Heart right ventricle (tissue), 16 donors: Measurements from ENCODE around the gene ARHGEF16. TPM values are rescaled to one million over a fixed set of nuclear protein-coding genes. Genes with fewer than 3 reads are reported as not detected.

Experiments used
- ATAC-seq, 8 donors: fragments of 200-7000 bp; cut with Tn5 transposase; one replicate each; pipeline ENCODE4 v1.9.1; 2020; ENCODE audit warnings: mild to moderate bottlenecking in 8 of 8, moderate library complexity in 8 of 8, moderate number of reproducible peaks in 1 of 8
- DNase-seq, 2 donors: peaks; one replicate each; pipeline ENCODE4 v3.0.0-alpha.2; 2020
- H3K27ac ChIP-seq, 10 donors: fragments of 200-600 bp; sonication (generic) in 2 of 10; one replicate each; pipeline versions ENCODE4 v1.5.0 to v1.8.0; 2020 to 2022; ENCODE audit warnings: mild to moderate bottlenecking in 3 of 10
- H3K27me3 ChIP-seq, 7 donors: fragments of 200-600 bp; one replicate each; pipeline ENCODE4 v1.8.0; 2021 to 2022; ENCODE audit warnings: mild to moderate bottlenecking in 2 of 7
- H3K36me3 ChIP-seq, 9 donors: fragments of 200-600 bp; sonication (generic) in 1 of 9; one replicate each; pipeline versions ENCODE4 v1.5.0 to v1.8.0; 2020 to 2022; ENCODE audit warnings: mild to moderate bottlenecking in 2 of 9
- H3K4me1 ChIP-seq, 9 donors: fragments of 200-600 bp; sonication (generic) in 1 of 9; one replicate each; pipeline versions ENCODE4 v1.5.0 to v1.8.0; 2020 to 2022; ENCODE audit warnings: mild to moderate bottlenecking in 4 of 9
- H3K4me3 ChIP-seq, 10 donors: fragments of 200-600 bp; sonication (generic) in 2 of 10; one replicate each; pipeline versions ENCODE4 v1.5.0 to v1.8.0; 2020 to 2022; ENCODE audit warnings: mild to moderate bottlenecking in 7 of 10, moderate library complexity in 2 of 10
- H3K9me3 ChIP-seq, 11 donors: fragments of 200-600 bp in 10 of 11; sonication (generic) in 2 of 11; one replicate each; pipeline versions ENCODE4 v1.5.0 to v1.8.0; 2013 to 2022; ENCODE audit warnings: mild to moderate bottlenecking in 2 of 11, control low read depth in 1 of 11, moderate library complexity in 1 of 11
- WGBS, 2 donors: extraction: QIAGEN DNeasy Blood & Tissue Kit; methylation state at CpG; one replicate each; pipeline ENCODE4 v1.1.7; 2013; ENCODE audit warnings: inconsistent platforms in 1 of 2; 5-methylcytosine and 5-hydroxymethylcytosine counted together
- intact Hi-C, 10 donors: fragments of 100-400 bp; cut with DNase I; formaldehyde crosslinking; loops; one replicate each; pipeline versions ENCODE4 v1.11.1 to v1.14.2; 2022
- polyA plus RNA-seq, 2 donors: library from polyadenylated mRNA; stranded (reverse); fragments of 200-250 nt; gene quantifications; one replicate each; pipeline ENCODE4 v1.2.3, GENCODE V29; 2013
- total RNA-seq, 10 donors: library from RNA; stranded (reverse); fragmentation: NEBNext Ultra II Directional in 3 of 10; extraction: Animal tissue kit (Norgen Biotek cat#: 25700) in 3 of 10; gene quantifications; one replicate each; pipeline versions ENCODE4 v1.2.1 to v1.2.4, GENCODE V29; 2021 to 2023
- TF ChIP-seq, protein P1 (sequence below), 9 donors: fragments of 200-600 bp; sonication (generic) in 2 of 9; IDR thresholded peaks; one replicate each; pipeline versions ENCODE4 v1.5.0 to v1.8.0; 2021 to 2022; ENCODE audit warnings: antibody characterized with exemption in 9 of 9, mild to moderate bottlenecking in 5 of 9, moderate library complexity in 1 of 9
- donor health status: Arrhythmogenic right ventricular cardiomyopathy.
- donor health status: ischemic (EF 13 %, LVEDD 7.1; RV severe dilation, severe dysfunction).
- donor health status: healthy with polysubstance abuse.
- donor health status: DM: no; HTN: yes; CAD: no.
- donor health status: DM: no; HTN: no; CAD: no.
- donor health status: ischemic (EF 25% LVEDD 6.9; RV normal size, moderate dysfunction).
- donor health status: ischemic (EF 25% LVEDD 5.7; RV mildly dilated, moderate dysfunction).
- donor health status: healthy.
- donor health status: DM: yes; HTN: yes; CAD: no.
- donor health status: Ischemic cardiomyopathy.
- donor health status: ischemic (EF 35%, LVEDD 5.7; RV mildly dilated, moderate dysfunction).
- donor health status: nonischemic (EF 11% LVEDD 7.7; RV severe dilation, severe dysfunction).
- donor health status: DM: yes; HTN: yes; CAD: no.
- donor health status: PGD.
- donor health status: ischemic (EF 29% LVEDD 5.4; RV normal size, mild dysfunction).
- donor health status: nonischemic (EF 23%, LVEDD 6.1; RV moderate dilation, normal function).

ARHGEF16 gene
- total and polyA plus RNA-seq, 12 donors = 0.17 to 1.1 (median 0.40) TPM

DNA sequence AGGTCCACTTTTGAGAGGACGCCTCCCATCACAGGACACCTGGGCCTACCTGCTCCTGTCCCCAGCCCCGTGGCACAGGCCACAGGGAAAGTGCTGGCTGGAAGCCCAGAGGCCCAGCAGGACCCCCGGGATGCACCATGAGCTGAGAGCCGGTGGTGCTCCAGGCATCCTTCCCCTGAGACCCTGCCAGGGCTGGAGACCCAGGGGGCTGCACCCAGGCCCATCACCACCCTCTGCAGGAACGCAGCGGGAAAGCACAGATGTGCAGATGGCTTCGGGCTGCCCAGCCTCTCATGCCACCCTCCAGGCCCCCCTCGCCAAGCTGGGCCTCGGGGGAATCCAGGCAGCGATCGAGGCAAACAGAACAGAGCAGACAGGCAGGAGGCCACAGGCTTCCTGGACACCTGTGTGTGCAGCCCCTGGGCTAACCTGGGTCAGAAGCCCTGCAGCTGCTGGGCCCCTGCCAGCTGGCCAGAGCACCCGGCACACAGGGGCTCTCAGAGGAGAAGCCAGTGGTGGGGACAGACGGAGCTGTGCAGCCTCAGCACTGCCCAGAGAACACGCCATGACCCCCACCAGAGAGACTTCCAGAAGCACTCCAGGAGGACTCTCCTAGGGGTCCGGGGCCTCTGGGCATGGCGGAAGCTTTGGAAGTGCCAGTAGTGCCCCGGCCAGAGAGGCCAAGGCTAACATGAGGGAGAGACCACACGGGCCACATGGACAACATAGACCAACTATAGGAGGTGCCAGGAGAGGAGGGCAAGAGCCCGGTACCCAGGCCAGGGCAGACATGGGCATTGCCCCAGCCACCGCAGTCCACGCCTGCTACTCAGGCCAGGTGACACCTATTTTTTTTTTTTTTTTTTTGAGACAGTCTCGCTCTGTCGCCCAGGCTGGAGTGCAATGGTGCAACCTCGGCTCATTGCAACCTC, 71.4 kb downstream of the ARHGEF16 start:
- WGBS, 2 donors = 82 to 86% methylated on average over 24 of the region's 24 CpGs
- Histone ChIP-seq H3K36me3 (no peaks in the 10 kb centered on the region), H3K4me3 (no peak overlapping the region), H3K27ac (no peak overlapping the region), H3K27me3 (no peaks in the 10 kb centered on the region), H3K4me1 (peaks cover 15 to 32% (median 21%) of the 10 kb centered on the region in 9 donors), H3K9me3 (no peaks in the 10 kb centered on the region)
- TF ChIP-seq, protein P1, sequence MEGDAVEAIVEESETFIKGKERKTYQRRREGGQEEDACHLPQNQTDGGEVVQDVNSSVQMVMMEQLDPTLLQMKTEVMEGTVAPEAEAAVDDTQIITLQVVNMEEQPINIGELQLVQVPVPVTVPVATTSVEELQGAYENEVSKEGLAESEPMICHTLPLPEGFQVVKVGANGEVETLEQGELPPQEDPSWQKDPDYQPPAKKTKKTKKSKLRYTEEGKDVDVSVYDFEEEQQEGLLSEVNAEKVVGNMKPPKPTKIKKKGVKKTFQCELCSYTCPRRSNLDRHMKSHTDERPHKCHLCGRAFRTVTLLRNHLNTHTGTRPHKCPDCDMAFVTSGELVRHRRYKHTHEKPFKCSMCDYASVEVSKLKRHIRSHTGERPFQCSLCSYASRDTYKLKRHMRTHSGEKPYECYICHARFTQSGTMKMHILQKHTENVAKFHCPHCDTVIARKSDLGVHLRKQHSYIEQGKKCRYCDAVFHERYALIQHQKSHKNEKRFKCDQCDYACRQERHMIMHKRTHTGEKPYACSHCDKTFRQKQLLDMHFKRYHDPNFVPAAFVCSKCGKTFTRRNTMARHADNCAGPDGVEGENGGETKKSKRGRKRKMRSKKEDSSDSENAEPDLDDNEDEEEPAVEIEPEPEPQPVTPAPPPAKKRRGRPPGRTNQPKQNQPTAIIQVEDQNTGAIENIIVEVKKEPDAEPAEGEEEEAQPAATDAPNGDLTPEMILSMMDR (IDR thresholded peaks at IDR 0.05) = no peak
- ATAC-seq = no peak
- no peak for DNase-seq
- intact Hi-C loops = no loop called here

DNA sequence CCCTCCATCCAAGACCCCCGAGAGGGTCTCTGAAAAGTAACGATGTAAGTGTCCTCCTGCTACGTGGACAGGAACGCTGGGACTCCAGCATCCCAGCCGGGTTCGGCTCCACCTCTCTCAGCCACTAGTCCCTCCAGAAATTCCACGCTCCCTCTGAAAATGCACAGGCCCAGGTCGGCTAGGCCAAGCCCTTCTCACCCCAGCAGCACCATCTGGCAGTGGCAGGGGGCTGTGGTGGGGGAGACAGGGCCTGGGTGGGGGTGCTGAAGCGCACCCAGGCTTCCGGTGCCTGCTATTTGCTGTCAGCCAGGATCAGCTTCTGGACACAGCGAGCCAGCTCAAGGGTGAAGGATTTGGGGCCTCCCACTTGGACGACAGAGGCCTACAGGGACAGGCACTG, 73.3 kb downstream of the ARHGEF16 start:
- Histone ChIP-seq H3K9me3 (no peaks in the 10 kb centered on the region), H3K4me3 (no peak overlapping the region), H3K4me1 (peaks cover 15 to 32% (median 27%) of the 10 kb centered on the region in 9 donors), H3K27me3 (no peaks in the 10 kb centered on the region), H3K27ac (no peak overlapping the region), H3K36me3 (no peaks in the 10 kb centered on the region)
- DNase-seq (no peak), ATAC-seq (no peak)
- WGBS, 2 donors = 83 to 86% methylated on average over 12 of the region's 12 CpGs
- intact Hi-C loops = no loop called here
- TF ChIP-seq, protein P1 (IDR thresholded peaks at IDR 0.05) = no peak

DNA sequence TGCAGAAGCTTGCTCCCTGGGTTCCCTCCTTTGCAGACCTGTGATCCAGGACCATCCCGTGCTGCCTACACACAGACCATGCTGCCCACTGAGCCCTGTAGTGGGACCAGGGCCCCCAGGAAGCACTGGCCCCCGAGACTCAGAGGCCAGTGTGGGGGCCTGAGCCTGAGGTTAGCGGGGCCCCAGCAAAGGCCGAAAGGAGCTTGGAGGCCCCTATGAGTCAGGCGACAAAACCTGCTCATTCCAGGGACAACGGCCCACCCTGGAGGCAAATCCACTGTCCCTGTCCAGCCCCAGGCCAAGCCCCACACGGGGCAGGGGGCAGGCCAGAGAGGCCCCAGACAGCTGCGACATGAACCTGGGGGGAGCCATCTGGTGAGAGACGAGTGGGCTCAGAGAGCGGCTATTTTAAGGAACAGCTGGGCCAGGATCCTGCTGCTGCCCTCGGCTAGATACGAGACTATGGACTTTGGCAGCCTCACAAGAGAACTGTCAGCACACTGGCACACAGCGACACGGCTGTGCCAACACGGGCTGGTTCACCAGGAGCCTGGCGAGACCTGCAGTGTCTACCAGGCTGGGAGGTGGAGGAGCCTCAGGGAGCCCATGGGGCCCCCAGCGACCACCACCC, 74.7 kb downstream of the ARHGEF16 start:
- peak overlapping the region in 2 of 10 donors; percentile 67 to 69 for H3K4me3 ChIP-seq
- ATAC-seq (peak; percentile 25 to 88 (median 82)), DNase-seq (peak; percentile 74 to 80)
- intact Hi-C loops = no loop called here
- peaks cover 15 to 32% (median 27%) of the 10 kb centered on the region in 9 donors for H3K4me1 ChIP-seq
- WGBS, 2 donors = 38 to 52% methylated on average over 17 of the region's 17 CpGs
- no peaks in the 10 kb centered on the region for H3K9me3 ChIP-seq
- H3K27me3 ChIP-seq = no peaks in the 10 kb centered on the region
- no peaks in the 10 kb centered on the region for H3K36me3 ChIP-seq
- TF ChIP-seq, protein P1 (IDR thresholded peaks at IDR 0.05) = no peak
- peak overlapping the region in 9 of 10 donors; percentile 28 to 81 (median 77) for H3K27ac ChIP-seq

DNA sequence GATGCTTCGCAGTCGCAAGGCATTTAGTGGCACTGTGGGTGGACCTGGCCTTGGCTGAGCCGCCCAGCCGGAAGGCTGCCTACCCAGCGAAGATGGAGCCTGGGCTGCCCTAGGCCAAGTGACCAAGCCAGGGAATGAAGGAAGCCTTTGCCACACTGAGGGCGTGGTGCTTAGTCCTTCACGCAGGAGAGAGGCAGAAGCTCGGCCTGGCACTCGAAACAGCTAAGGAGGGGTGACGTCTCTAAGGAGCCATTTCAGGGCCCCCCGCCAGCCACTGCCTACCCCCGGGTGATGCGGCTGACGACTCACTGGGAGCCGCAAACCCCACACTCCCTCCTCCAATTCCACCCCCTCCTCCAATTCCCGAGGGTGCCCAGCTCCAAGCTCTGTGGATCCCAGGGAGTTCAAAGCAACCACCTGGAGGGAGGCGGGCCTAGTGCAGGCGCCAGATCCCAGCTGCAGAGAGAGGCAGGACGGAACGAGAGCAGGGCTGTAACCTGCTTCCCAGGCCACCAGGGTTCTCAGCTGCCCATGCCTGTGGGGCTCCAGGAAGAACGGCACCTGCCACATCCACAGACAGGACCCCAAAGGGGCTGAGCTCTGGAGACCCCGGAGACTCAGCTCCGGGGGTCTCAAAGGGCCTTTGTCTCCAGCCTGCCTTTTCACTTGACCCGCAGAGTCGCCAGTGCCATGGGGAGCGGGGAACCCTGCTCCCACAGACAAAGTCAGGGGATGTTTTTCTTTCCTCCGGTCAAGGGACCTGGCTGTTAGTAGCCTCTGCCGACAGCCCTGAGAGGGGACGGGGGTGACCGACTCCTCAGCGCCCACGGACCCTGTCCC, 75.8 kb downstream of the ARHGEF16 start:
- Histone ChIP-seq H3K4me3 (peak overlapping the region; percentile 3 to 86 (median 71)), H3K36me3 (no peaks in the 10 kb centered on the region), H3K4me1 (peaks cover 15 to 31% (median 27%) of the 10 kb centered on the region in 9 donors), H3K27ac (peak overlapping the region in 9 of 10 donors; percentile 62 to 88 (median 79)), H3K9me3 (no peaks in the 10 kb centered on the region), H3K27me3 (no peaks in the 10 kb centered on the region)
- peak in 4 of 8 donors; percentile 17 to 33 (median 20) for ATAC-seq
- TF ChIP-seq, protein P1 (IDR thresholded peaks at IDR 0.05) = no peak
- intact Hi-C loops = no loop called here
- no peak for DNase-seq
- WGBS, 2 donors = 38 to 41% methylated on average over 32 of the region's 32 CpGs
